Measurements from ENCODE around the gene IFITM2. TPM values are rescaled to one million over a fixed set of nuclear protein-coding genes. Genes with fewer than 3 reads are reported as not detected.
A peak's percentile ranks its signal among the peaks of the same experiment; 100 is the strongest.

Gene IFITM2
- total and polyA plus RNA-seq, 2 of the 13 experiments (the other 11 are each of a cell fraction or from before 2014, with no cell fraction given) = 13.8 to 267 TPM

DNA sequence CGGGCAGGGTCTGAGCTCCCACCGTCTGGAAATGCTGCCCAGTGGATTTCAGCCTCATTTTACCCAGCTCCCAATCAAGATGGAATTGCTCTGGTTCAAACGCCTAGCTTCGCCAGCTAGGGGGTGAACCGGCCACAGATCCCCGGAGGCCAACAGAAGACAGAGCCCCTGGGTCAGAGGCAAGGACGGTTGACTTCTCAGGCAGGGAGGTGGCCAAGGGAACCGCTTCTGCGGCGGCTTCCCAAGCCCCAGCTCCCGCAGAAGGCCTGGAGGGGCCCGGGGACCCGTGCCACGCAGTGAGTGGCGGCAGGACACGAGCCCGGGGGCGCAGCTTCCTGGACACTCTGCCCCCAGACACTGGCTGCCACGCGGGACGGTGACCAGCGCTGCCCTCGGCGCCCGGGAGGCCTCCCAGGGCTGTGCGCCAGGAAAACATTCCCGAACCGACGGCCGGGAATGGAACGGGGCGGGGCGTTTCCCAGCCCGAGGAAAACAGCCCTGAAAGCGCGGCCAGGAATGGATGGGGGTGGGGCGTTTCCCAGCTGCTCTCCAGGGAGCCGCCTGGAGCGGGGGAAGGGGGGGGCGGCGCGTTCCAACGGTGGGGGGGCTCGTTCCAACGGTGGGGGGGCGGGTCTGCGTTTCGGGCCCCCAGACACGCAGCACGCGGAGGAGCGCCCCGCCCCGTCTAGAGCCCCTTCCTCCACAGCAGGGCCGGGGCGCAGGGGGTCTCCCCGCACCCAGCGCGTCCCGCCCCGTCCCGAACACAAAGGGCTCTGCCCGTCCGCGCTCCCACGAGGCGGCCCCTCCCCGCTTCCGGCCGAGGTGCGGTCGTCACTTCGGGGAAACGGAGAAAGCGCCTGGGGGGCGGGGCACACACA is 48.2 kb downstream of the IFITM2 start (continued):
- TF ChIP-seq EED (CRISPR knock-in tag; IDR thresholded peaks at IDR 0.05) (no peak), HMG20A (CRISPR knock-in tag; IDR thresholded peaks at IDR 0.05; ENCODE audit: borderline replicate concordance) (peak; percentile 57), ZBTB8A (CRISPR knock-in tag; IDR thresholded peaks at IDR 0.05; ENCODE audit: borderline replicate concordance, low read depth) (no peak), ATF4 (CRISPR knock-in tag; IDR thresholded peaks at IDR 0.05) (peak in 1 of 2 experiments; percentile 24; a peak in 1 of 4 replicates), BRD4 (CRISPR knock-in tag; IDR thresholded peaks at IDR 0.05) (peak; percentile 54; the same call in 1 of the 2 replicates), RBFOX2 (IDR thresholded peaks at IDR 0.05; ENCODE audit: low read depth, low read length) (peak; percentile 99), BCL6 (CRISPR knock-in tag; IDR thresholded peaks at IDR 0.05) (peak; percentile 85), ZNF646 (CRISPR knock-in tag; IDR thresholded peaks at IDR 0.05) (no peak), ONECUT2 (CRISPR knock-in tag; IDR thresholded peaks at IDR 0.05) (no peak), MYC (CRISPR knock-in tag; IDR thresholded peaks at IDR 0.05; ENCODE audit: borderline replicate concordance) (peak; percentile 90), MEIS2 (CRISPR knock-in tag; IDR thresholded peaks at IDR 0.05) (no peak), ZNF597 (CRISPR knock-in tag; IDR thresholded peaks at IDR 0.05) (no peak), GABPA (IDR thresholded peaks at IDR 0.05; ENCODE audit: low read depth, low read length) (peak; percentile 51), GABPA (CRISPR knock-in tag; IDR thresholded peaks at IDR 0.05; ENCODE audit: low read depth) (peak; percentile 43; the same call in 1 of the 2 replicates), GABPB1 (CRISPR knock-in tag; IDR thresholded peaks at IDR 0.05) (peak; percentile 86), ZNF772 (CRISPR knock-in tag; IDR thresholded peaks at IDR 0.05) (peak; percentile 74; the same call in 1 of the 2 replicates), ZFP36L1 (CRISPR knock-in tag; IDR thresholded peaks at IDR 0.05) (no peak)
- TF ChIP-seq, protein P1, sequence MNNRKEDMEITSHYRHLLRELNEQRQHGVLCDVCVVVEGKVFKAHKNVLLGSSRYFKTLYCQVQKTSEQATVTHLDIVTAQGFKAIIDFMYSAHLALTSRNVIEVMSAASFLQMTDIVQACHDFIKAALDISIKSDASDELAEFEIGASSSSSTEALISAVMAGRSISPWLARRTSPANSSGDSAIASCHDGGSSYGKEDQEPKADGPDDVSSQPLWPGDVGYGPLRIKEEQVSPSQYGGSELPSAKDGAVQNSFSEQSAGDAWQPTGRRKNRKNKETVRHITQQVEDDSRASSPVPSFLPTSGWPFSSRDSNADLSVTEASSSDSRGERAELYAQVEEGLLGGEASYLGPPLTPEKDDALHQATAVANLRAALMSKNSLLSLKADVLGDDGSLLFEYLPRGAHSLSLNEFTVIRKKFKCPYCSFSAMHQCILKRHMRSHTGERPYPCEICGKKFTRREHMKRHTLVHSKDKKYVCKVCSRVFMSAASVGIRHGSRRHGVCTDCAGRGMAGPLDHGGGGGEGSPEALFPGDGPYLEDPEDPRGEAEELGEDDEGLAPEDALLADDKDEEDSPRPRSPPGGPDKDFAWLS (CRISPR knock-in tag; IDR thresholded peaks at IDR 0.05; ENCODE audit: borderline replicate concordance) = no peak

All from HepG2 (cell line).